Spleen (tissue), 11 donors: ENCODE measurements around the gene CYGB. TPM values are rescaled to one million over a fixed set of nuclear protein-coding genes. Genes with fewer than 3 reads are reported as not detected.
A peak's percentile ranks its signal among the peaks of the same experiment; 100 is the strongest.

ENCODE experiments used
- DNase-seq: peaks from one replicate; pipeline ENCODE4 v3.0.0-alpha.2; 2020
- H3K27ac ChIP-seq, 8 donors: fragments of 200-600 bp; sonication (generic) in 7 of 8; 1 replicate in 4 of 8; 2 replicates in 4 of 8; pipeline versions ENCODE4 v1.5.0 to v1.8.0; 2016 to 2021; ENCODE audit warnings: inconsistent platforms in 4 of 8, mild to moderate bottlenecking in 4 of 8, moderate library complexity in 1 of 8
- H3K27me3 ChIP-seq, 7 donors: fragments of 200-600 bp; sonication (generic) in 6 of 7; replicated peaks in 1 of 7; 1 replicate in 4 of 7; 2 replicates in 3 of 7; pipeline versions ENCODE4 v1.5.0 to v1.8.0; 2016 to 2021; ENCODE audit warnings: inconsistent platforms in 3 of 7, mild to moderate bottlenecking in 1 of 7
- H3K36me3 ChIP-seq, 6 donors: fragments of 200-600 bp; sonication (generic) in 5 of 6; 1 replicate in 4 of 6; 2 replicates in 2 of 6; pipeline versions ENCODE4 v1.5.0 to v1.8.0; 2016 to 2021; ENCODE audit warnings: inconsistent platforms in 2 of 6
- H3K4me1 ChIP-seq, 6 donors: fragments of 200-600 bp; sonication (generic) in 5 of 6; 1 replicate in 3 of 6; 2 replicates in 3 of 6; pipeline versions ENCODE4 v1.5.0 to v1.8.0; 2016 to 2021; ENCODE audit warnings: inconsistent platforms in 3 of 6
- H3K4me3 ChIP-seq, 8 donors: fragments of 200-600 bp; sonication (generic) in 7 of 8; 1 replicate in 4 of 8; 2 replicates in 4 of 8; pipeline versions ENCODE4 v1.5.0 to v1.8.0; 2016 to 2021; ENCODE audit warnings: inconsistent platforms in 4 of 8, mild to moderate bottlenecking in 4 of 8, moderate library complexity in 2 of 8
- H3K9me3 ChIP-seq, 8 donors: fragments of 200-600 bp; sonication (generic) in 7 of 8; 1 replicate in 4 of 8; 2 replicates in 4 of 8; pipeline versions ENCODE4 v1.5.0 to v1.8.0; 2016 to 2021; ENCODE audit warnings: inconsistent platforms in 4 of 8
- CTCF ChIP-seq, 11 experiments: fragments of 200-600 bp in 7 of 11; fragments of 450-650 bp in 4 of 11; sonication (generic) in 4 of 11; IDR thresholded peaks in 8 of 11; conservative IDR thresholded peaks in 3 of 11; 1 replicate in 7 of 11; 2 replicates in 4 of 11; pipeline versions ENCODE4 v1.4.0 to v1.8.0; 2016 to 2021; ENCODE audit warnings: antibody characterized with exemption in 11 of 11, inconsistent platforms in 4 of 11, mild to moderate bottlenecking in 1 of 11
- POLR2A ChIP-seq, 3 donors: fragments of 450-650 bp; IDR thresholded peaks; one replicate each; pipeline ENCODE4 v1.5.1; 2017; ENCODE audit warnings: antibody characterized with exemption in 3 of 3, mild to moderate bottlenecking in 1 of 3
- POLR2AphosphoS5 ChIP-seq, 3 donors: sonication (generic); formaldehyde crosslinking; IDR thresholded peaks; one replicate each; pipeline ENCODE4 v1.5.1; 2017; ENCODE audit warnings: antibody characterized with exemption in 3 of 3
- WGBS, 5 donors: extraction: QIAGEN DNeasy Blood & Tissue Kit in 3 of 5; methylation state at CpG; one replicate each; pipeline versions ENCODE4 v1.1.5 to v1.1.7; 2013 to 2018; 5-methylcytosine and 5-hydroxymethylcytosine counted together
- intact Hi-C: fragments of 100-400 bp; cut with DNase I; formaldehyde crosslinking; loops from one replicate; pipeline ENCODE4 v1.15.0; 2023; ENCODE audit warnings: low total_unique reads
- polyA plus RNA-seq, 3 donors: library from polyadenylated mRNA; stranded (reverse); fragments of 200-250 nt; gene quantifications; one replicate each; pipeline ENCODE4 v1.2.1, GENCODE V29; 2013
- total RNA-seq, 7 donors: library from RNA; depleted of rRNA in 3 of 7; stranded (reverse); fragments of >200 nt in 3 of 7; fragmentation: NEBNext Ultra II Directional in 4 of 7; extraction: Animal tissue kit (Norgen Biotek cat#: 25700) in 4 of 7; gene quantifications; one replicate each; pipeline versions ENCODE4 v1.1.0 to v1.2.1, GENCODE V29; 2016 to 2021
- donor health status: healthy with polysubstance abuse.
- donor health status: DM: no; HTN: no; CAD: no; lungs with moderate emphysema.
- donor health status: DM: no; HTN: no; CAD: no.
- donor health status: Bipolar disorder and iron deficiency.
- donor health status: healthy.
- donor health status: DM: no; HTN: no; CAD: no.
- donor health status: DM: yes; HTN: yes; CAD: no.

The CYGB gene
- total and polyA plus RNA-seq, 10 donors, result 3.5 to 21.0 (median 7.7) TPM

- TF ChIP-seq CTCF (IDR thresholded peaks at IDR 0.05 in 8 of 11, conservative IDR thresholded peaks at IDR 0.05 in 3 of 11), result no peak
- no peak for TF ChIP-seq POLR2AphosphoS5 (IDR thresholded peaks at IDR 0.05)
- TF ChIP-seq POLR2A (IDR thresholded peaks at IDR 0.05), result no peak
- no peaks in the 10 kb centered on the region for H3K36me3 ChIP-seq
- peak overlapping the region in 5 of 8 donors; percentile 54 to 60 (median 58) for H3K27ac ChIP-seq
- peaks cover 26 to 90% (median 63%) of the 10 kb centered on the region in 6 donors for H3K4me1 ChIP-seq
- H3K27me3 ChIP-seq, result peaks cover 0 to 50% (median 6%) of the 10 kb centered on the region in 7 donors
- peak; percentile 70 for DNase-seq
- intact Hi-C loops, result no loop called here
- 69 to 81% (median 74%) methylated on average over 6 of the region's 6 CpGs for WGBS, 5 donors
- H3K9me3 ChIP-seq, result no peaks in the 10 kb centered on the region
- no peak overlapping the region for H3K4me3 ChIP-seq
Observed at GRCh38 chr17:76543482-76543825, 5.9 kb upstream of the CYGB start.

DNA sequence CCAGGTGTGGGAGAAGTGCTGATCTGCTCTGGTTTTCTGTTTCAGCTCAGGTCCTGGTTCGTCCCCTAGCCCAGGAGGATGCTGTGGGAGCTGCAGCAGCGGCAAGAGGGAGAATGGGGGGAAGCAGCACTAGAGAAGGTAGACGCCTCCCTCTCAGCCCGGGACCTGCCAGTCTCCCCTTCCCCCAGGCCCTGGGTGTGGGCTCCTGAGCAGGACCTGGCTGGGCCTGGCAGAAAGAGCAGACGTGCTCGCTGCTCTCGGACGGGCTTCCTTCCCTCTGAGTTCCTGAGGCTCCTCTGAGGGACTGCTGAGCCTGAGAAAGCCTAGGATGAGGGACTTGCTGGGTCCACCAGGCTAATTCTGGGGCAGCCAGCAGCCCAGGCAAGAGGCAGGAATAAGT, 5.5 kb upstream of the CYGB start:
- intact Hi-C loops, result no loop called here
- H3K27ac ChIP-seq, result peak overlapping the region in 3 of 8 donors; percentile 54 to 59 (median 58)
- peak; percentile 57 for DNase-seq

DNA sequence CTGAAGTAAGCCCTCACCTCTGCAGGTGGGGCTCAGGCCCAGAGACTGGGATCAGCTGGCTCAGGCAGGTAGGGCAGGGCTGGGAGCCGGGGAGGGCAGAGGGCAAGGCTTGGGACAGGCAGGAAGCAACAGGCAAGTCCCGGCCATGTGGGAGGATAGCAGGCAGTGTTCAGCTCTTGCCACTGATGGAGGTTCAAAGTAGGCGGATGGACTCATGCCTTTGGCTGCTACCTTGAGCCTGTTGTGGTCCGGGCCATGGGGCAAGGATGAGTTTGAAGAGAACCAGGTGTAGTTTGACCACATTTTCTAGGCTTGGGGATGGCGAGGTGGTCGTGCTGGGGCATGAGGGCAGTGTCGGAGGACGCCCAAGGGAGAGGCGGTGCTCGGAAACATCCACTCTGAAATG, 5.1 kb upstream of the CYGB start:
- DNase-seq, result peak; percentile 64
- Histone ChIP-seq H3K27ac (peak overlapping the region in 1 of 8 donors; percentile 59), H3K4me3 (no peak overlapping the region), H3K4me1 (peaks cover 27 to 91% (median 72%) of the 10 kb centered on the region in 6 donors), H3K9me3 (no peaks in the 10 kb centered on the region), H3K36me3 (no peaks in the 10 kb centered on the region), H3K27me3 (peaks cover 0 to 58% (median 15%) of the 10 kb centered on the region in 7 donors)
- intact Hi-C loops, result no loop called here
- WGBS, 5 donors, result 84 to 87% (median 84%) methylated on average over 10 of the region's 10 CpGs
- TF ChIP-seq POLR2AphosphoS5 (IDR thresholded peaks at IDR 0.05), result no peak

More for the DNA sequence above, 5.5 kb upstream of the CYGB start:
- H3K27me3 ChIP-seq, result peaks cover 0 to 54% (median 11%) of the 10 kb centered on the region in 7 donors
- no peaks in the 10 kb centered on the region for H3K9me3 ChIP-seq
- WGBS, 5 donors, result 82 to 90% (median 88%) methylated on average over 8 of the region's 8 CpGs
- no peaks in the 10 kb centered on the region for H3K36me3 ChIP-seq
- TF ChIP-seq POLR2AphosphoS5 (IDR thresholded peaks at IDR 0.05), result no peak
- TF ChIP-seq POLR2A (IDR thresholded peaks at IDR 0.05), result no peak
- TF ChIP-seq CTCF (IDR thresholded peaks at IDR 0.05 in 8 of 11, conservative IDR thresholded peaks at IDR 0.05 in 3 of 11), result no peak
- H3K4me3 ChIP-seq, result no peak overlapping the region
- H3K4me1 ChIP-seq, result peaks cover 27 to 91% (median 68%) of the 10 kb centered on the region in 6 donors

- Histone ChIP-seq H3K27ac (no peak overlapping the region), H3K36me3 (no peaks in the 10 kb centered on the region), H3K9me3 (no peaks in the 10 kb centered on the region), H3K4me3 (no peak overlapping the region), H3K4me1 (peaks cover 24 to 90% (median 69%) of the 10 kb centered on the region in 6 donors), H3K27me3 (peaks cover 0 to 65% (median 19%) of the 10 kb centered on the region in 7 donors)
- peak; percentile 25 for DNase-seq
- TF ChIP-seq CTCF (IDR thresholded peaks at IDR 0.05 in 8 of 11, conservative IDR thresholded peaks at IDR 0.05 in 3 of 11) (no peak), POLR2A (IDR thresholded peaks at IDR 0.05) (no peak), POLR2AphosphoS5 (IDR thresholded peaks at IDR 0.05) (no peak)
- intact Hi-C loops, result no loop called here
- 82 to 96% (median 88%) methylated on average over 10 of the region's 10 CpGs for WGBS, 5 donors
Observed at GRCh38 chr17:76541739-76542454, 4.4 kb upstream of the CYGB start.
